Vagina (tissue), 2 donors: ENCODE results near the gene PEMT. TPM values are rescaled to one million over a fixed set of nuclear protein-coding genes. Genes with fewer than 3 reads are reported as not detected.

Experiments used
- DNase-seq, 2 donors: peaks; one replicate each; pipeline ENCODE4 v3.0.0-alpha.2; 2017; ENCODE audit errors: extremely low spot score in 2 of 2
- H3K27ac ChIP-seq: fragments of 200-600 bp; sonication (generic); one replicate; pipeline ENCODE4 v1.5.1; 2019
- H3K27me3 ChIP-seq: fragments of 200-600 bp; sonication (generic); one replicate; pipeline ENCODE4 v1.5.1; 2019
- H3K36me3 ChIP-seq, 2 donors: fragments of 200-600 bp; sonication (generic); one replicate each; pipeline ENCODE4 v1.5.1; 2017 to 2019
- H3K4me1 ChIP-seq: fragments of 200-600 bp; sonication (generic); one replicate; pipeline ENCODE4 v1.5.1; 2019
- H3K4me3 ChIP-seq, 2 donors: fragments of 200-600 bp; sonication (generic); 1 replicate in 1 of 2; 2 replicates in 1 of 2; pipeline ENCODE4 v1.5.1; 2016 to 2019
- H3K9me3 ChIP-seq: fragments of 200-600 bp; sonication (generic); one replicate; pipeline ENCODE4 v1.5.1; 2019
- CTCF ChIP-seq, 3 experiments: fragments of 450-650 bp in 2 of 3; fragments of 200-600 bp in 1 of 3; sonication (generic) in 1 of 3; IDR thresholded peaks; one replicate each; pipeline ENCODE4 v1.5.1; 2017 to 2019; ENCODE audit warnings: antibody characterized with exemption in 3 of 3, mild to moderate bottlenecking in 2 of 3, moderate library complexity in 2 of 3
- POLR2A ChIP-seq, 2 donors: fragments of 450-650 bp; IDR thresholded peaks; one replicate each; pipeline ENCODE4 v1.6.1; 2017; ENCODE audit warnings: antibody characterized with exemption in 2 of 2, mild to moderate bottlenecking in 2 of 2, moderate library complexity in 2 of 2
- POLR2AphosphoS5 ChIP-seq, 2 donors: sonication (generic); formaldehyde crosslinking; IDR thresholded peaks; one replicate each; pipeline ENCODE4 v1.9.0; 2017; ENCODE audit warnings: antibody characterized with exemption in 2 of 2, mild to moderate bottlenecking in 2 of 2, low read depth in 1 of 2; ENCODE audit not compliant: insufficient read depth in 1 of 2
- intact Hi-C: fragments of 100-400 bp; cut with DNase I; formaldehyde crosslinking; loops from one replicate; pipeline ENCODE4 v1.15.1; 2023
- total RNA-seq: library from RNA; depleted of rRNA; stranded (reverse); fragments of >200 nt; gene quantifications from one replicate; pipeline ENCODE4 v1.2.3, GENCODE V29; 2016

Gene PEMT
- total RNA-seq, 1 donor from 2014 or later = 37.3 TPM

DNA sequence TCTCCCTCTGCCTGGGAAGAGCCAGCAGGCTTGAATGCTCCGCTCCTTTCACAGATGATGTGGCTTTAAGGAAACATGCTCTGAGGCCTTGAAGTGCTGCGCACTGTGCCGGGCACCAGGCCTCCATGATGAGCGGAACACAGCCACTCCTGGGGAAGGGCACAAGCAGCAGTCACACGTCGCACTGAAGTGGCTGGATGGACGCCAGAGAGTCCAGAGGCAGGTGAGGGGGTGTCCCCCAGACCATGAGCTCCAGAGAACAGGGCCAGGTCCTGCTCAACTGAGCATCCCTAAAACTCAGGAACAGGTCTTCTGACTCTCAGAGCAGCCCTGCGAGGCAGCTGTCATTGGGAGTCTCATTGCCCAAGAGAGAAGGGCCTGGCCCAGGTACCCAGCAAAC is 35.6 kb downstream of the PEMT start:
- H3K4me1 ChIP-seq = peaks cover 8% of the 10 kb centered on the region
- no peaks in the 10 kb centered on the region for H3K36me3 ChIP-seq
- intact Hi-C loops = no loop called here
- H3K27ac ChIP-seq = no peak overlapping the region
- TF ChIP-seq CTCF (IDR thresholded peaks at IDR 0.05) (no peak), POLR2AphosphoS5 (IDR thresholded peaks at IDR 0.05; ENCODE audit: insufficient read depth in 1 of 2, low read depth in 1 of 2) (no peak), POLR2A (IDR thresholded peaks at IDR 0.05) (no peak)
- no peaks in the 10 kb centered on the region for H3K27me3 ChIP-seq
- DNase-seq = no peak
- H3K9me3 ChIP-seq = no peaks in the 10 kb centered on the region
- no peak overlapping the region for H3K4me3 ChIP-seq

DNA sequence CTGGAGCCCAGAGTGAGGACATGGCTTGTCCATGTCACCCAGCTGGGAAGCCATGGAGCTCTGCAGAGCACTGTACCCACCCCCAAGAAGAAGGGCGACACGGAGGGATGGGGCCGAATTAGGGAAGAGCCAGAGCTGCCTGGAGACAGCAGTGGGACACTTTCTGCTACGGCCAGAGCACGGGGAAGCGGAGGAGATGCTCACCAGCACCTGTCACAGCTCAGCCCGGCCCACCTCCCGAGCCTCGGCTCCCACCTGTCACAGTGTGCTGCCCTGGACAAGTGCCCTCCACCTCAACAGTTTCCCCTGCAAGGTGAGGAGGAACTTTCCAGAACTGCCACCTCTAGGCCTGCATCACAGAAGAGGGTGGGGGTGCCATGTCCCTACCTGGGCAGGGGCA is 36.4 kb downstream of the PEMT start:
- DNase-seq = no peak
- H3K4me3 ChIP-seq = no peak overlapping the region
- TF ChIP-seq POLR2A (IDR thresholded peaks at IDR 0.05) = no peak
- no peak for TF ChIP-seq POLR2AphosphoS5 (IDR thresholded peaks at IDR 0.05; ENCODE audit: insufficient read depth in 1 of 2, low read depth in 1 of 2)
- no peak for TF ChIP-seq CTCF (IDR thresholded peaks at IDR 0.05)
- no peaks in the 10 kb centered on the region for H3K27me3 ChIP-seq
- H3K36me3 ChIP-seq = no peaks in the 10 kb centered on the region
- intact Hi-C loops = no loop called here
- no peak overlapping the region for H3K27ac ChIP-seq
- H3K4me1 ChIP-seq = peaks cover 8% of the 10 kb centered on the region
- no peaks in the 10 kb centered on the region for H3K9me3 ChIP-seq

DNA sequence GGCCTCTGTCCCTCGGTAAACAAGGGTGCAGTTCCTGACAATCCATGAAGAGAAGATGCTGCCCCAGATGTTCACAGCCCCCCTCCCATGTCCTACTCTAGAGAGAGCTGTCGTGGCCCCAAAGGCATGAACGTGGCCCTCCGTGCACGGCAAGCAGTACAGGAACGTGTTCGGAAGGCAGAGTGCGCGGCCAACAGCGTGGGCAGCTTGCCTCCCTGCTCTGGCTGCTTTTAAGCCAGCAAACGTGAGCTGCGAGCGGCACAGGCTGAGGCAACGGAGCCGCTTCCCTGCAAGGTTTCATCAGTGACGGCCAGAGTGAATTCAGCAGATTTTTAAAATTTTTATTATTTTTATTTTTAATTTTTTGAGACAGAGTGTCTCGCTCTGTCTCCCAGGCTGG is 37.2 kb downstream of the PEMT start:
- DNase-seq = no peak
- TF ChIP-seq CTCF (IDR thresholded peaks at IDR 0.05) (no peak), POLR2AphosphoS5 (IDR thresholded peaks at IDR 0.05; ENCODE audit: insufficient read depth in 1 of 2, low read depth in 1 of 2) (no peak), POLR2A (IDR thresholded peaks at IDR 0.05) (no peak)
- peaks cover 8% of the 10 kb centered on the region for H3K4me1 ChIP-seq
- no peak overlapping the region for H3K27ac ChIP-seq
- no peak overlapping the region for H3K4me3 ChIP-seq
- H3K9me3 ChIP-seq = no peaks in the 10 kb centered on the region
- intact Hi-C loops = no loop called here
- H3K27me3 ChIP-seq = no peaks in the 10 kb centered on the region
- H3K36me3 ChIP-seq = no peaks in the 10 kb centered on the region

- intact Hi-C loops = no loop called here
- no peak overlapping the region for H3K27ac ChIP-seq
- TF ChIP-seq CTCF (IDR thresholded peaks at IDR 0.05) (no peak), POLR2A (IDR thresholded peaks at IDR 0.05) (no peak), POLR2AphosphoS5 (IDR thresholded peaks at IDR 0.05; ENCODE audit: insufficient read depth in 1 of 2, low read depth in 1 of 2) (no peak)
- no peaks in the 10 kb centered on the region for H3K36me3 ChIP-seq
- no peaks in the 10 kb centered on the region for H3K27me3 ChIP-seq
- no peaks in the 10 kb centered on the region for H3K9me3 ChIP-seq
- H3K4me3 ChIP-seq = no peak overlapping the region
- H3K4me1 ChIP-seq = peaks cover 8% of the 10 kb centered on the region
- DNase-seq = no peak
Observed at GRCh38 chr17:17553217-17554195, 38.0 kb downstream of the PEMT start.
